ENCODE measurements around the gene TBX19. TPM values are rescaled to one million over a fixed set of nuclear protein-coding genes. Genes with fewer than 3 reads are reported as not detected.

Gene TBX19
- total and polyA plus RNA-seq, 5 donors = 0.52 to 0.89 (median 0.66) TPM

Other genes with a start within 250 kb of the TBX19 start
- gene GPR161, start 143.9 kb upstream of the TBX19 start, total RNA-seq = 1 to 10 TPM; 3.8 to 5.9 (median 4.9) TPM
- gene GPR161, start 143.9 kb upstream of the TBX19 start, polyA plus RNA-seq = 2.3 TPM
- gene TIPRL, start 101.9 kb upstream of the TBX19 start, total RNA-seq = 10 to 100 TPM; 22.5 to 28.8 (median 26.4) TPM
- gene TIPRL, start 101.9 kb upstream of the TBX19 start, polyA plus RNA-seq = 17.0 TPM
- 10 to 100 TPM; 19.9 to 29.5 (median 24.9) TPM for gene SFT2D2, start 54.9 kb upstream of the TBX19 start, total RNA-seq
- 4.6 TPM for gene SFT2D2, start 54.9 kb upstream of the TBX19 start, polyA plus RNA-seq

All from right cardiac atrium (tissue), 5 donors.